K562 (cell line): ENCODE results near the gene NRTN. TPM values are rescaled to one million over a fixed set of nuclear protein-coding genes. Genes with fewer than 3 reads are reported as not detected.

Source experiments
- ATAC-seq: fragments of 200-7000 bp; cut with Tn5 transposase; 3 replicates; pipeline ENCODE4 v1.9.1; 2020; ENCODE audit warnings: moderate library complexity
- BruUV-seq: library from RNA; stranded (reverse); fragments of 400-500 nt; replicated peaks from 2 replicates; lab custom pipeline; 2021; lab: Mats Ljungman, UMichigan
- CTCF ChIA-PET: fragments of 300-600 bp; formaldehyde crosslinking; extraction: SDS; loops from one replicate; lab custom pipeline; 2021; ENCODE audit warnings: low intra/inter-chr PET ratio; lab: Yijun Ruan, JAX
- POLR2A ChIA-PET: fragments of 300-600, 350-650 bp; sonication (Branson Sonifier 250); formaldehyde crosslinking; extraction: SDS; loops from one replicate; lab custom pipeline; 2021; ENCODE audit warnings: antibody characterized with exemption, inconsistent platforms; lab: Yijun Ruan, JAX
- DNase-seq, 4 experiments: peaks; one replicate each; pipeline versions ENCODE4 v3.0.0 to v3.0.0-alpha.2; 2011 to 2018; ENCODE audit warnings: low spot score in 3 of 4, mixed read lengths in 3 of 4; ENCODE audit errors: extremely low read depth in 1 of 4
- FAIRE-seq: peaks from 2 replicates; lab custom pipeline; 2011; peaks lifted over from hg19 to GRCh38; lab: Jason Lieb, UNC
- H2AFZ ChIP-seq: 2 replicates; pipeline ENCODE4 v1.6.0; 2011; ENCODE audit warnings: low read depth, low read length, control low read depth, inconsistent platforms
- H3K27ac ChIP-seq: fragments of 200-600 bp; 3 replicates; pipeline ENCODE4 v1.8.0; 2011; ENCODE audit warnings: low read depth, mild to moderate bottlenecking, control low read depth, inconsistent platforms, low read length, moderate library complexity, mixed read lengths; ENCODE audit errors: extremely low read depth
- H3K27me3 ChIP-seq, 2 experiments: fragments of 300-600 bp in 1 of 2; 2 replicates in 1 of 2; 3 replicates in 1 of 2; pipeline versions ENCODE4 v1.6.0 to v1.8.0; 2011; ENCODE audit warnings: inconsistent platforms in 2 of 2, low read length in 2 of 2, mild to moderate bottlenecking in 1 of 2, mixed read lengths in 1 of 2, moderate library complexity in 1 of 2; ENCODE audit not compliant: control insufficient read depth in 2 of 2, insufficient read depth in 2 of 2
- H3K36me3 ChIP-seq: fragments of 300-600 bp; 3 replicates; pipeline ENCODE4 v1.8.0; 2011; ENCODE audit warnings: mild to moderate bottlenecking, low read length, inconsistent platforms; ENCODE audit not compliant: control insufficient read depth, insufficient read depth
- H3K4me1 ChIP-seq, 2 experiments: fragments of 200-600 bp in 1 of 2; replicated peaks in 1 of 2; 2 replicates in 1 of 2; 3 replicates in 1 of 2; pipeline versions ENCODE4 v1.5.1 to v1.8.0; 2011; ENCODE audit warnings: inconsistent platforms in 2 of 2, low read length in 2 of 2, mild to moderate bottlenecking in 1 of 2, mixed read lengths in 1 of 2, moderate library complexity in 1 of 2; ENCODE audit not compliant: control insufficient read depth in 2 of 2, insufficient read depth in 2 of 2
- H3K4me2 ChIP-seq: 2 replicates; pipeline ENCODE4 v1.6.1; 2011; ENCODE audit warnings: low read length, control low read depth, inconsistent platforms, mixed read lengths; ENCODE audit not compliant: insufficient read depth
- H3K4me3 ChIP-seq: fragments of 200-600 bp; sonication (generic), shearing (Covaris generic); 2 replicates; pipeline ENCODE4 v1.5.1; 2016; ENCODE audit warnings: control low read depth, inconsistent platforms
- H3K79me2 ChIP-seq: fragments of 200-600 bp; 3 replicates; pipeline ENCODE4 v1.8.0; 2011; ENCODE audit warnings: low read length, inconsistent platforms; ENCODE audit not compliant: control insufficient read depth, insufficient read depth
- H3K9ac ChIP-seq, 2 experiments: 2 replicates each; pipeline versions ENCODE4 v1.6.0 to v1.6.1; 2011; ENCODE audit warnings: low read depth in 2 of 2, low read length in 2 of 2, control low read depth in 1 of 2, inconsistent platforms in 1 of 2, mild to moderate bottlenecking in 1 of 2, mixed read lengths in 1 of 2; ENCODE audit not compliant: insufficient read depth in 1 of 2
- H3K9me1 ChIP-seq: one replicate; pipeline ENCODE4 v1.6.0; 2011; ENCODE audit warnings: inconsistent platforms, mild to moderate bottlenecking, low read length, moderate library complexity; ENCODE audit not compliant: control insufficient read depth, insufficient read depth
- H3K9me3 ChIP-seq: replicated peaks from 2 replicates; pipeline ENCODE4 v1.5.1; 2011; ENCODE audit warnings: low read depth, low read length, inconsistent platforms; ENCODE audit not compliant: control insufficient read depth, insufficient read depth
- H4K20me1 ChIP-seq: replicated peaks from 2 replicates; pipeline ENCODE4 v1.6.1; 2011; ENCODE audit warnings: low read length, inconsistent platforms, mixed read lengths; ENCODE audit not compliant: control insufficient read depth, insufficient read depth
- ATF6 ChIP-seq: sonication (generic); formaldehyde crosslinking; IDR thresholded peaks from 2 replicates; pipeline ENCODE4 v1.4.0; 2020; ENCODE audit warnings: mild to moderate bottlenecking, missing genetic modification reagents
- BRD4 ChIP-seq: fragments of 200-600 bp; sonication (generic); IDR thresholded peaks from 2 replicates; pipeline ENCODE4 v1.6.1; 2017; ENCODE audit warnings: inconsistent platforms
- CBFB ChIP-seq: sonication (generic); formaldehyde crosslinking; IDR thresholded peaks from 2 replicates; pipeline ENCODE4 v1.4.0; 2020; ENCODE audit warnings: mild to moderate bottlenecking, missing genetic modification reagents
- E2F3 ChIP-seq: fragments of 250-450 bp; sonication (Bioruptor Pico); IDR thresholded peaks from 2 replicates; pipeline ENCODE4 v1.4.0; 2020; ENCODE audit warnings: mild to moderate bottlenecking
- ELK1 ChIP-seq: sonication (generic); formaldehyde crosslinking; IDR thresholded peaks from 2 replicates; pipeline ENCODE4 v1.8.1; 2022; ENCODE audit warnings: missing genetic modification reagents
- FIP1L1 ChIP-seq: fragments of 200-400 bp; formaldehyde crosslinking; IDR thresholded peaks from 2 replicates; pipeline ENCODE4 v1.6.1; 2018; ENCODE audit warnings: mild to moderate bottlenecking, low read depth, low read length; ENCODE audit not compliant: poor library complexity, severe bottlenecking
- FOXK1 ChIP-seq: sonication (generic); formaldehyde crosslinking; IDR thresholded peaks from 2 replicates; pipeline ENCODE4 v1.8.0; 2022; ENCODE audit warnings: missing genetic modification reagents, mild to moderate bottlenecking, borderline replicate concordance
- MCM5 ChIP-seq: fragments of 450-650 bp; IDR thresholded peaks from 2 replicates; pipeline ENCODE4 v1.6.1; 2016; ENCODE audit warnings: low read depth
- POLR2G ChIP-seq: fragments of 200-400 bp; formaldehyde crosslinking; IDR thresholded peaks from 2 replicates; pipeline ENCODE4 v1.6.1; 2017; ENCODE audit warnings: low read depth, mild to moderate bottlenecking, antibody characterized with exemption, low read length, moderate library complexity
- RBFOX2 ChIP-seq: fragments of 200-400 bp; formaldehyde crosslinking; IDR thresholded peaks from 2 replicates; pipeline ENCODE4 v1.6.1; 2017; ENCODE audit warnings: low read depth, mild to moderate bottlenecking, low read length, moderate library complexity
- SAFB ChIP-seq: fragments of 200-400 bp; formaldehyde crosslinking; IDR thresholded peaks from 2 replicates; pipeline ENCODE4 v1.6.1; 2017; ENCODE audit warnings: low read depth, low read length, borderline replicate concordance
- SRSF9 ChIP-seq: fragments of 200-400 bp; formaldehyde crosslinking; IDR thresholded peaks from 2 replicates; pipeline ENCODE4 v1.6.1; 2017; ENCODE audit warnings: low read depth, low read length, borderline replicate concordance
- ZBTB33 ChIP-seq: sonication (generic); formaldehyde crosslinking; IDR thresholded peaks from 2 replicates; pipeline ENCODE4 v1.8.1; 2023; ENCODE audit warnings: mild to moderate bottlenecking, missing genetic modification reagents
- ZBTB5 ChIP-seq: fragments of 450-650 bp; IDR thresholded peaks from 2 replicates; pipeline ENCODE4 v1.6.1; 2017; ENCODE audit warnings: antibody characterized with exemption
- ZNF146 ChIP-seq: IDR thresholded peaks from one replicate; pipeline ENCODE4 v1.6.1; 2018; ENCODE audit warnings: missing compliant biosample characterization; ENCODE audit not compliant: unreplicated experiment
- ZNF431 ChIP-seq: sonication (generic); formaldehyde crosslinking; IDR thresholded peaks from 2 replicates; pipeline ENCODE4 v1.8.0; 2022; ENCODE audit warnings: mild to moderate bottlenecking, missing genetic modification reagents
- WGBS: fragments of 100-300 bp; shearing (Covaris generic); methylation state at CpG from one replicate; pipeline ENCODE4 v1.1.6; 2016; ENCODE audit warnings: low coverage, mixed read lengths; ENCODE audit not compliant: insufficient coverage; ENCODE audit errors: missing lambda C conversion rate; 5-methylcytosine and 5-hydroxymethylcytosine counted together
- in situ Hi-C: fragments of 300-500 bp; cut with MboI; formaldehyde crosslinking; loops from 4 replicates; pipeline ENCODE4 v1.15.0; 2018; ENCODE audit warnings: inconsistent platforms, mixed read lengths
- intact Hi-C: fragments of 100-400 bp; cut with micrococcal nuclease; formaldehyde crosslinking; loops from 2 replicates; pipeline ENCODE4 v1.14.2; 2022
- polyA plus RNA-seq, 8 experiments: library from polyadenylated mRNA; depleted of rRNA in 4 of 8; stranded (reverse) in 5 of 8; unstranded in 3 of 8; fragments of >200 nt; fragmentation: Nextera tagmentation in 2 of 8; fragmentation: Illumina TruSeq in 1 of 8; extraction: Ambion mirVana in 2 of 8; extraction: Trizol in 1 of 8; gene quantifications; 2 replicates each; pipeline versions ENCODE4 v1.2.1 to v1.2.3, GENCODE V29; 2011 to 2014; ENCODE audit warnings: inconsistent platforms in 1 of 8, missing spikeins in 1 of 8
- total RNA-seq, 7 experiments: library from RNA; depleted of rRNA in 6 of 7; stranded (reverse); fragments of >200 nt in 6 of 7; fragmentation: Illumina TruSeq in 2 of 7; extraction: Trizol in 2 of 7; gene quantifications; 2 replicates each; pipeline versions ENCODE4 v1.2.1 to v1.2.3, GENCODE V29; 2011 to 2021; ENCODE audit warnings: low replicate concordance in 1 of 7

Gene NRTN
- total and polyA plus RNA-seq, 9 of the 15 experiments (the other 6 are each of a cell fraction or from before 2014, with no cell fraction given): 0.62 to 8.1 (median 1.6) TPM; not detected in 2

- no peak overlapping the region for H3K27ac ChIP-seq
- 0 out of 2 replicates have a peak, but pooled peaks cover 8% of the 10 kb centered on the region for H4K20me1 ChIP-seq
- H3K9me3 ChIP-seq: no peaks in the 10 kb centered on the region
- H2AFZ ChIP-seq: no peak overlapping the region
- FAIRE-seq (no peak), ATAC-seq (no peak), DNase-seq (peak in 1 of 4 experiments; percentile 6)
- no peaks in the 10 kb centered on the region for H3K9me1 ChIP-seq
- H3K4me2 ChIP-seq: no peak overlapping the region
- intact Hi-C loops: no loop called here
- no peak overlapping the region for H3K4me3 ChIP-seq
- H3K36me3 ChIP-seq: peaks cover 68% of the 10 kb centered on the region
- H3K9ac ChIP-seq: no peak overlapping the region; a peak in 1 of 4 replicates
- ChIA-PET CTCF (no interaction called here), POLR2A (interaction anchor here (0.7 kb wide), 1 partner anchor 284 kb away, joined by 3 read pairs; no protein-coding TSS in a partner anchor)
- H3K79me2 ChIP-seq: peaks cover 15% of the 10 kb centered on the region
- H3K4me1 ChIP-seq: peaks cover 2 to 58% of the 10 kb centered on the region in 2 experiments; a peak in 2 of 5 replicates
- in situ Hi-C loops: no loop called here
- no TSS peak for BruUV-seq
- 97% methylated on average over 21 of the region's 37 CpGs for WGBS
- H3K27me3 ChIP-seq: no peaks in the 10 kb centered on the region
- TF ChIP-seq ELK1: no peak
- no peak for TF ChIP-seq FIP1L1
- TF ChIP-seq POLR2G: peak; percentile 29; the same call in 1 of the 2 replicates
- no peak for TF ChIP-seq FOXK1
- no peak for TF ChIP-seq ZNF431 (CRISPR knock-in tag)
- TF ChIP-seq SRSF9: no peak
- TF ChIP-seq CBFB (CRISPR knock-in tag): no peak
- 0 out of 2 replicates have a peak, but pooled peaks have one; percentile 22 for TF ChIP-seq ZBTB33 (CRISPR knock-in tag)
- no peak for TF ChIP-seq ZNF146 (CRISPR knock-in tag)
- no peak for TF ChIP-seq E2F3 (CRISPR knock-in tag)
- TF ChIP-seq MCM5: no peak
- TF ChIP-seq SAFB: 0 out of 2 replicates have a peak, but pooled peaks have one; percentile 10
- TF ChIP-seq BRD4: no peak
- no peak for TF ChIP-seq ZBTB5
- TF ChIP-seq RBFOX2: peak; percentile 39
- TF ChIP-seq ATF6: no peak
Measured at GRCh38 chr19:5785423-5785822, 19.4 kb upstream of the NRTN start.
